HepG2 (cell line): ENCODE data around the gene UQCRC1. TPM values are rescaled to one million over a fixed set of nuclear protein-coding genes. Genes with fewer than 3 reads are reported as not detected.

Source experiments
- AHDC1 ChIP-seq: sonication (generic); formaldehyde crosslinking; IDR thresholded peaks from 2 replicates; pipeline ENCODE4 v1.5.1; 2020; ENCODE audit warnings: mild to moderate bottlenecking, missing genetic modification reagents, borderline replicate concordance
- DBP ChIP-seq: sonication (generic); formaldehyde crosslinking; IDR thresholded peaks from 2 replicates; pipeline ENCODE4 v1.4.0; 2020; ENCODE audit warnings: missing genetic modification reagents; ENCODE audit errors: not compliant biosample characterization
- FIP1L1 ChIP-seq: fragments of 200-400 bp; formaldehyde crosslinking; IDR thresholded peaks from 2 replicates; pipeline ENCODE4 v1.6.1; 2018; ENCODE audit warnings: low read depth, mild to moderate bottlenecking, low read length, moderate library complexity, borderline replicate concordance; ENCODE audit not compliant: insufficient read depth
- GTF2F1 ChIP-seq: fragments of 150-350 bp; IDR thresholded peaks from 2 replicates; pipeline ENCODE4 v1.6.1; 2014; ENCODE audit warnings: low read length
- HNF4G ChIP-seq, 2 experiments: sonication (generic) in 1 of 2; formaldehyde crosslinking in 1 of 2; IDR thresholded peaks; 2 replicates each; pipeline versions ENCODE4 v1.4.0 to v1.6.1; 2011 to 2020; ENCODE audit warnings: borderline replicate concordance in 2 of 2, low read depth in 2 of 2, mild to moderate bottlenecking in 2 of 2, low read length in 1 of 2, missing genetic modification reagents in 1 of 2, moderate library complexity in 1 of 2
- IKZF4 ChIP-seq: sonication (generic); formaldehyde crosslinking; IDR thresholded peaks from 2 replicates; pipeline ENCODE4 v1.5.1; 2020; ENCODE audit warnings: borderline replicate concordance, mild to moderate bottlenecking, low read depth, missing genetic modification reagents; ENCODE audit errors: not compliant biosample characterization
- KLF12 ChIP-seq: sonication (generic); formaldehyde crosslinking; IDR thresholded peaks from 2 replicates; pipeline ENCODE4 v1.4.0; 2020; ENCODE audit warnings: missing genetic modification reagents, borderline replicate concordance
- MBNL3 ChIP-seq: fragments of 250-450 bp; sonication (Bioruptor Pico); conservative IDR thresholded peaks from 2 replicates; pipeline ENCODE4 v1.8.0; 2022; ENCODE audit warnings: mild to moderate bottlenecking, inconsistent platforms
- NONO ChIP-seq, 2 experiments: fragments of 450-650 bp in 1 of 2; sonication (generic) in 1 of 2; formaldehyde crosslinking in 1 of 2; IDR thresholded peaks in 1 of 2; conservative IDR thresholded peaks in 1 of 2; 2 replicates each; pipeline versions ENCODE4 v1.6.1 to v1.8.0; 2017 to 2022; ENCODE audit warnings: mild to moderate bottlenecking in 1 of 2, missing genetic modification reagents in 1 of 2, moderate library complexity in 1 of 2
- RXRB ChIP-seq: IDR thresholded peaks from 2 replicates; pipeline ENCODE4 v1.6.1; 2016; ENCODE audit warnings: borderline replicate concordance, missing genetic modification reagents, missing compliant biosample characterization
- SALL2 ChIP-seq: sonication (generic); formaldehyde crosslinking; IDR thresholded peaks from 2 replicates; pipeline ENCODE4 v1.8.1; 2023; ENCODE audit warnings: mild to moderate bottlenecking, missing genetic modification reagents, inconsistent platforms
- ZFP82 ChIP-seq: sonication (generic); formaldehyde crosslinking; IDR thresholded peaks from 2 replicates; pipeline ENCODE4 v1.5.1; 2020; ENCODE audit warnings: mild to moderate bottlenecking, missing genetic modification reagents, borderline replicate concordance
- ZNF180 ChIP-seq: sonication (generic); formaldehyde crosslinking; IDR thresholded peaks from 2 replicates; pipeline ENCODE4 v1.4.0; 2020; ENCODE audit warnings: low read depth, missing genetic modification reagents, borderline replicate concordance
- ZNF724P ChIP-seq: sonication (generic); formaldehyde crosslinking; IDR thresholded peaks from 2 replicates; pipeline ENCODE4 v1.8.0; 2022; ENCODE audit warnings: missing genetic modification reagents, borderline replicate concordance
- ZSCAN21 ChIP-seq: sonication (generic); formaldehyde crosslinking; IDR thresholded peaks from 2 replicates; pipeline ENCODE4 v1.8.0; 2022; ENCODE audit warnings: mild to moderate bottlenecking, missing genetic modification reagents, moderate library complexity, borderline replicate concordance
- polyA plus RNA-seq, 8 experiments: library from polyadenylated mRNA; depleted of rRNA in 3 of 8; stranded (reverse) in 7 of 8; unstranded in 1 of 8; fragments of >200 nt; fragmentation: Illumina TruSeq in 4 of 8; extraction: Trizol in 4 of 8; gene quantifications; 2 replicates each; pipeline versions ENCODE4 v1.2.1 to v1.2.3, GENCODE V29; 2011 to 2016; ENCODE audit warnings: low read depth in 4 of 8, missing spikeins in 1 of 8, mixed read lengths in 1 of 8; ENCODE audit not compliant: insufficient read depth in 1 of 8
- total RNA-seq, 5 experiments: library from RNA; depleted of rRNA; stranded (reverse); fragments of >200 nt; fragmentation: Illumina TruSeq; extraction: Trizol; gene quantifications; 2 replicates each; pipeline ENCODE4 v1.2.3, GENCODE V29; 2016; ENCODE audit warnings: low read depth in 1 of 5
- TF ChIP-seq, protein P1 (sequence below): sonication (generic); formaldehyde crosslinking; IDR thresholded peaks from 2 replicates; pipeline ENCODE4 v1.8.0; 2022; ENCODE audit warnings: mild to moderate bottlenecking, missing genetic modification reagents, moderate library complexity
- TF ChIP-seq, protein P2 (sequence below): sonication (generic); formaldehyde crosslinking; IDR thresholded peaks from 2 replicates; pipeline ENCODE4 v1.5.0; 2020; ENCODE audit warnings: missing genetic modification reagents

UQCRC1 gene
- total and polyA plus RNA-seq, 2 of the 13 experiments (the other 11 are each of a cell fraction or from before 2014, with no cell fraction given): 316 to 680 TPM

GRCh38 chr3:48609088-48610005 lies at the start of gene UQCRC1 (continued):
- TF ChIP-seq HNF4G (IDR thresholded peaks at IDR 0.05; ENCODE audit: borderline replicate concordance, low read depth, low read length): no peak; the same call in 1 of the 2 replicates
- TF ChIP-seq HNF4G (CRISPR knock-in tag; IDR thresholded peaks at IDR 0.05; ENCODE audit: borderline replicate concordance, low read depth): peak; percentile 78; the same call in 1 of the 2 replicates
- peak; percentile 91 for TF ChIP-seq ZSCAN21 (CRISPR knock-in tag)
- peak; percentile 62; the same call in 1 of the 2 replicates for TF ChIP-seq ZNF724P (CRISPR knock-in tag)
- 0 out of 2 replicates have a peak, but pooled peaks have one; percentile 21 for TF ChIP-seq AHDC1 (CRISPR knock-in tag)
- peak; percentile 74 for TF ChIP-seq RXRB (CRISPR knock-in tag)
- peak; percentile 78 for TF ChIP-seq SALL2 (CRISPR knock-in tag)
- no peak for TF ChIP-seq FIP1L1
- TF ChIP-seq ZNF180 (CRISPR knock-in tag): no peak
- no peak for TF ChIP-seq GTF2F1
- TF ChIP-seq, protein P1, sequence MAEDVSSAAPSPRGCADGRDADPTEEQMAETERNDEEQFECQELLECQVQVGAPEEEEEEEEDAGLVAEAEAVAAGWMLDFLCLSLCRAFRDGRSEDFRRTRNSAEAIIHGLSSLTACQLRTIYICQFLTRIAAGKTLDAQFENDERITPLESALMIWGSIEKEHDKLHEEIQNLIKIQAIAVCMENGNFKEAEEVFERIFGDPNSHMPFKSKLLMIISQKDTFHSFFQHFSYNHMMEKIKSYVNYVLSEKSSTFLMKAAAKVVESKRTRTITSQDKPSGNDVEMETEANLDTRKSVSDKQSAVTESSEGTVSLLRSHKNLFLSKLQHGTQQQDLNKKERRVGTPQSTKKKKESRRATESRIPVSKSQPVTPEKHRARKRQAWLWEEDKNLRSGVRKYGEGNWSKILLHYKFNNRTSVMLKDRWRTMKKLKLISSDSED (CRISPR knock-in tag): no peak
- no peak for TF ChIP-seq MBNL3 (CRISPR knock-in tag)
- TF ChIP-seq, protein P2, sequence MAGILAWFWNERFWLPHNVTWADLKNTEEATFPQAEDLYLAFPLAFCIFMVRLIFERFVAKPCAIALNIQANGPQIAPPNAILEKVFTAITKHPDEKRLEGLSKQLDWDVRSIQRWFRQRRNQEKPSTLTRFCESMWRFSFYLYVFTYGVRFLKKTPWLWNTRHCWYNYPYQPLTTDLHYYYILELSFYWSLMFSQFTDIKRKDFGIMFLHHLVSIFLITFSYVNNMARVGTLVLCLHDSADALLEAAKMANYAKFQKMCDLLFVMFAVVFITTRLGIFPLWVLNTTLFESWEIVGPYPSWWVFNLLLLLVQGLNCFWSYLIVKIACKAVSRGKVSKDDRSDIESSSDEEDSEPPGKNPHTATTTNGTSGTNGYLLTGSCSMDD (CRISPR knock-in tag): no peak
- peak; percentile 77 for TF ChIP-seq DBP (CRISPR knock-in tag)
- peak; percentile 21; the same call in 1 of the 2 replicates for TF ChIP-seq KLF12 (CRISPR knock-in tag)
- TF ChIP-seq IKZF4: peak; percentile 68
- no peak for TF ChIP-seq NONO (IDR thresholded peaks at IDR 0.05)
- TF ChIP-seq NONO (CRISPR knock-in tag; conservative IDR thresholded peaks at IDR 0.05): peak; percentile 89
- TF ChIP-seq ZFP82 (CRISPR knock-in tag): 0 out of 2 replicates have a peak, but pooled peaks have one; percentile 21
